Esophagus squamous epithelium (tissue), 5 donors: ENCODE results near the gene ABHD10. TPM values are rescaled to one million over a fixed set of nuclear protein-coding genes. Genes with fewer than 3 reads are reported as not detected.

Experiments used
- DNase-seq: peaks from one replicate; lab custom pipeline; 2025; lab: John Stamatoyannopoulos, UW
- H3K27ac ChIP-seq, 4 donors: fragments of 200-600 bp; sonication (generic); one replicate each; pipeline ENCODE4 v1.5.1; 2016 to 2019; ENCODE audit warnings: mild to moderate bottlenecking in 1 of 4
- H3K27me3 ChIP-seq, 4 donors: fragments of 200-600 bp; sonication (generic); 1 replicate in 3 of 4; 2 replicates in 1 of 4; pipeline versions ENCODE4 v1.5.1 to v1.6.0; 2017 to 2021; ENCODE audit warnings: antibody characterized with exemption in 1 of 4
- H3K36me3 ChIP-seq, 3 donors: fragments of 200-600 bp; sonication (generic); one replicate each; pipeline ENCODE4 v1.5.1; 2016 to 2019
- H3K4me1 ChIP-seq, 3 donors: fragments of 200-600 bp; sonication (generic); one replicate each; pipeline ENCODE4 v1.5.1; 2017 to 2019
- H3K4me3 ChIP-seq, 4 donors: fragments of 200-600 bp; sonication (generic); 1 replicate in 3 of 4; 2 replicates in 1 of 4; pipeline ENCODE4 v1.5.1; 2016 to 2019; ENCODE audit warnings: mild to moderate bottlenecking in 2 of 4, moderate library complexity in 1 of 4
- H3K9me3 ChIP-seq, 3 donors: fragments of 200-600 bp; sonication (generic); one replicate each; pipeline ENCODE4 v1.5.1; 2016 to 2019
- POLR2A ChIP-seq, 4 donors: fragments of 450-650 bp; IDR thresholded peaks; one replicate each; pipeline ENCODE4 v1.6.1; 2017; ENCODE audit warnings: antibody characterized with exemption in 4 of 4, mild to moderate bottlenecking in 4 of 4, moderate library complexity in 3 of 4
- WGBS, 2 donors: methylation state at CpG; one replicate each; pipeline ENCODE4 v1.1.5; 2018; 5-methylcytosine and 5-hydroxymethylcytosine counted together
- intact Hi-C: fragments of 100-400 bp; cut with DNase I; formaldehyde crosslinking; loops from one replicate; pipeline ENCODE4 v1.15.0; 2022
- total RNA-seq, 4 donors: library from RNA; depleted of rRNA; stranded (reverse); fragments of >200 nt; gene quantifications; one replicate each; pipeline ENCODE4 v1.1.0, GENCODE V29; 2016
- TF ChIP-seq, protein P1 (sequence below), 6 experiments: fragments of 450-650 bp in 4 of 6; fragments of 200-600 bp in 2 of 6; sonication (generic) in 2 of 6; IDR thresholded peaks; one replicate each; pipeline ENCODE4 v1.5.1; 2016 to 2019; ENCODE audit warnings: antibody characterized with exemption in 6 of 6, mild to moderate bottlenecking in 4 of 6, moderate library complexity in 4 of 6
- donor health status: DM: yes; HTN: yes; CAD: no.

Gene ABHD10
- total RNA-seq, 4 donors from 2014 or later, result 10.2 to 22.5 (median 13.1) TPM

DNA sequence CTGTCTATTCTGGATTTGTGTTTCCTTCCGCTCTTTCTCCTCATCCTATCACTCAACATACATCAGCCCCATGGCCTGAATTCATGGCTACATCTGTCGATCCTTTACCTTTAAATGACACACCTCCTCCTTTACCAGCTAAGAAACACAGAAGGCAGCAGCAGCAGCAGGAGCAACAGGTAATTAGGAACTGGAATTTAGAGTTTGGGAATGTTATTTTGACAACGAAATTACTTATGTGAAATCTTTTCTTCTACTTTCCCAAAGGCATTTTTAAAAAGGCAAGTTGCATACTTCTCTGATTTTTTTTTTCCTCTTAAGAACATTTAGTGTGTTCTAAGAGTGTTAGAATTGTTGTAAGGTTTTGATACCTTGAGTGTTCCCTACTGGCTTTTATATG, 29.1 kb upstream of the ABHD10 start:
- H3K27me3 ChIP-seq, result no peaks in the 10 kb centered on the region
- H3K36me3 ChIP-seq, result peaks cover 0 to 21% (median 4%) of the 10 kb centered on the region in 3 donors
- DNase-seq, result no peak
- peaks cover 0 to 12% (median 3%) of the 10 kb centered on the region in 3 donors for H3K4me1 ChIP-seq
- intact Hi-C loops, result no loop called here
- H3K4me3 ChIP-seq, result no peak overlapping the region
- TF ChIP-seq, protein P1, sequence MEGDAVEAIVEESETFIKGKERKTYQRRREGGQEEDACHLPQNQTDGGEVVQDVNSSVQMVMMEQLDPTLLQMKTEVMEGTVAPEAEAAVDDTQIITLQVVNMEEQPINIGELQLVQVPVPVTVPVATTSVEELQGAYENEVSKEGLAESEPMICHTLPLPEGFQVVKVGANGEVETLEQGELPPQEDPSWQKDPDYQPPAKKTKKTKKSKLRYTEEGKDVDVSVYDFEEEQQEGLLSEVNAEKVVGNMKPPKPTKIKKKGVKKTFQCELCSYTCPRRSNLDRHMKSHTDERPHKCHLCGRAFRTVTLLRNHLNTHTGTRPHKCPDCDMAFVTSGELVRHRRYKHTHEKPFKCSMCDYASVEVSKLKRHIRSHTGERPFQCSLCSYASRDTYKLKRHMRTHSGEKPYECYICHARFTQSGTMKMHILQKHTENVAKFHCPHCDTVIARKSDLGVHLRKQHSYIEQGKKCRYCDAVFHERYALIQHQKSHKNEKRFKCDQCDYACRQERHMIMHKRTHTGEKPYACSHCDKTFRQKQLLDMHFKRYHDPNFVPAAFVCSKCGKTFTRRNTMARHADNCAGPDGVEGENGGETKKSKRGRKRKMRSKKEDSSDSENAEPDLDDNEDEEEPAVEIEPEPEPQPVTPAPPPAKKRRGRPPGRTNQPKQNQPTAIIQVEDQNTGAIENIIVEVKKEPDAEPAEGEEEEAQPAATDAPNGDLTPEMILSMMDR (IDR thresholded peaks at IDR 0.05), result no peak
- TF ChIP-seq POLR2A (IDR thresholded peaks at IDR 0.05), result no peak
- no peaks in the 10 kb centered on the region for H3K9me3 ChIP-seq
- no peak overlapping the region for H3K27ac ChIP-seq
- WGBS, 2 donors, result 78 to 92% methylated on average over 3 of the region's 3 CpGs

- no peak for DNase-seq
- peaks cover 0 to 13% (median 3%) of the 10 kb centered on the region in 3 donors for H3K4me1 ChIP-seq
- TF ChIP-seq, protein P1 (IDR thresholded peaks at IDR 0.05), result no peak
- no peak for TF ChIP-seq POLR2A (IDR thresholded peaks at IDR 0.05)
- H3K9me3 ChIP-seq, result no peaks in the 10 kb centered on the region
- H3K27ac ChIP-seq, result no peak overlapping the region
- H3K27me3 ChIP-seq, result no peaks in the 10 kb centered on the region
- WGBS, 2 donors, result 86 to 88% methylated on average over 2 of the region's 2 CpGs
- no peak overlapping the region for H3K4me3 ChIP-seq
- intact Hi-C loops, result no loop called here
- H3K36me3 ChIP-seq, result peaks cover 0 to 24% (median 4%) of the 10 kb centered on the region in 3 donors
These were observed 27.8 kb upstream of the ABHD10 start for GRCh38 chr3:111951032-111951431.

GRCh38 chr3:111952086-111952485, 26.7 kb upstream of the ABHD10 start:
- H3K9me3 ChIP-seq, result no peaks in the 10 kb centered on the region
- TF ChIP-seq, protein P1 (IDR thresholded peaks at IDR 0.05), result no peak
- no peak for TF ChIP-seq POLR2A (IDR thresholded peaks at IDR 0.05)
- peaks cover 0 to 24% (median 4%) of the 10 kb centered on the region in 3 donors for H3K36me3 ChIP-seq
- no peak overlapping the region for H3K27ac ChIP-seq
- peaks cover 0 to 9% (median 3%) of the 10 kb centered on the region in 3 donors for H3K4me1 ChIP-seq
- intact Hi-C loops, result no loop called here
- no peaks in the 10 kb centered on the region for H3K27me3 ChIP-seq
- H3K4me3 ChIP-seq, result no peak overlapping the region
- no peak for DNase-seq
- WGBS, 2 donors, result 88 to 94% methylated on average over 5 of the region's 5 CpGs

DNA sequence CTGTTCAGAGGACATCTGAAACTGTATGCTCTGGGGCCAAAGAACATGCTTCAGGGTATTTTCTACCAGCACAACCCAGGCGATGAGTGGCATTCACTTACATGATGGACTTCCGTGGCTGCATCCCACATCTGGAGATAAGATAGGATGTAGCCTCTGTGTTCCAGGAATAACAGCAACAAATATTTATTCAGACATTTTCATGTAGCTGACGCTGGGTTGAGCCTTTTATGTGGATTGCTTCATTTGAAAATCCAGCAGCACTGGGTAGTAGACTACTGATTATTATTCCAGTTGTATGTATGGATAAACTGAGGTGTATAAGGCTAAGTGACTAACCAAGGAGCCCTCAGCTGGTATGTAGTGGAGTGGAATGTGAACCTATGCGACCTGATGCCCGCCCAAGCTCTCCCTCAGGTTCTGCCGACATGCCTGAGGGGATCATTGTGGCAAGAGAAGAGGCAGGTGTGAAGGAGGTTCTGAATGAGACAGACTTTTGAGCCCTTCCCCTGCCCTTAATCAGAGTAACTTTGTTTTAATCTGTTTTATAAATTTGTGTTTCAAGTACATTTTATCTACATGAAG, 25.9 kb upstream of the ABHD10 start:
- Histone ChIP-seq H3K4me1 (peaks cover 0 to 8% (median 0%) of the 10 kb centered on the region in 3 donors), H3K27me3 (no peaks in the 10 kb centered on the region), H3K4me3 (no peak overlapping the region), H3K36me3 (peaks cover 0 to 24% (median 4%) of the 10 kb centered on the region in 3 donors), H3K27ac (no peak overlapping the region), H3K9me3 (no peaks in the 10 kb centered on the region)
- 86 to 94% methylated on average over 6 of the region's 6 CpGs for WGBS, 2 donors
- intact Hi-C loops, result no loop called here
- DNase-seq, result no peak
- TF ChIP-seq, protein P1 (IDR thresholded peaks at IDR 0.05), result no peak
- no peak for TF ChIP-seq POLR2A (IDR thresholded peaks at IDR 0.05)

DNA sequence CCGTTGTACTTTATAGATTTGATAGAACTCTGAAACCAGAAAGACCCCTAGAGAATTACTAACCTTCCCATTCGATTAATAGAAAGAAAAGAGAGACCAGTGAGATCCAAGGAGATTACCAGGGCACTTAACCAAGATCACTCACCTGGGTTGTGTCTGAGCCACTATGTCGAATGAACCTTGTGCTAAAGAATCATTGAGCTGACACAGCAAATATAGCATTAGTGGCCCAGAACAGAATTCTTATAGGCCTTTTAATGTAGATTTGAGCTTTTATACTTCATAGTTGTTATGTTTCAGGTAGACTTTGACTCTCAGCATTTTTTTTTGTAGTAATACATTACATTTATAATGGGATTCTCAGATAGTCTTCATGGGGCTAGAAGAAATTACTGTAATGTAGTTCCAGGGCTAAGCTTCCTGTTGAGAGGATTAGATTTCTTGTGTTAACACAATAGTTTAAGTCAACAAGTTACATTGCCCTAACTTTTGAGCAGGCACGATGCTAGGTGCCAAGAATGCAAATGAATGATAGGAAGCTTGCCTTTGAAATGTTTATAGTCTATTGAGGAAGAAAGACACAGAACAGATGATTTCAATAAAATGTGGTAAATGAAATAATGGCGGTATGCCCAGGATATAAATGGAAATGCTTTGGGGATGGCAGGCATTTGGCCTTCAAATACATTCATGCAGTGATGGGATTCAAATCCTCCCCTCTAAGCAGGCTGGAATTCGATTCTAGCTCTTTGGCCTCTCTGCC, 24.4 kb upstream of the ABHD10 start:
- Histone ChIP-seq H3K27me3 (no peaks in the 10 kb centered on the region), H3K9me3 (no peaks in the 10 kb centered on the region), H3K27ac (no peak overlapping the region), H3K36me3 (peaks cover 0 to 19% (median 0%) of the 10 kb centered on the region in 3 donors), H3K4me3 (no peak overlapping the region), H3K4me1 (peaks cover 0 to 8% (median 0%) of the 10 kb centered on the region in 3 donors)
- intact Hi-C loops, result no loop called here
- WGBS, 2 donors, result 40 to 65% methylated on average over 6 of the region's 6 CpGs
- no peak for TF ChIP-seq POLR2A (IDR thresholded peaks at IDR 0.05)
- TF ChIP-seq, protein P1 (IDR thresholded peaks at IDR 0.05), result no peak
- DNase-seq, result no peak
